Measurements from ENCODE around the gene PRKAG2. TPM values are rescaled to one million over a fixed set of nuclear protein-coding genes. Genes with fewer than 3 reads are reported as not detected.

PRKAG2 gene
- total and polyA plus RNA-seq, 2 of the 13 experiments (the other 11 are each of a cell fraction or from before 2014, with no cell fraction given) = 0.90 to 1.3 TPM

GRCh38 chr7:151754142-151754590 is 122.7 kb downstream of the PRKAG2 start (continued):
- TF ChIP-seq, protein P1, sequence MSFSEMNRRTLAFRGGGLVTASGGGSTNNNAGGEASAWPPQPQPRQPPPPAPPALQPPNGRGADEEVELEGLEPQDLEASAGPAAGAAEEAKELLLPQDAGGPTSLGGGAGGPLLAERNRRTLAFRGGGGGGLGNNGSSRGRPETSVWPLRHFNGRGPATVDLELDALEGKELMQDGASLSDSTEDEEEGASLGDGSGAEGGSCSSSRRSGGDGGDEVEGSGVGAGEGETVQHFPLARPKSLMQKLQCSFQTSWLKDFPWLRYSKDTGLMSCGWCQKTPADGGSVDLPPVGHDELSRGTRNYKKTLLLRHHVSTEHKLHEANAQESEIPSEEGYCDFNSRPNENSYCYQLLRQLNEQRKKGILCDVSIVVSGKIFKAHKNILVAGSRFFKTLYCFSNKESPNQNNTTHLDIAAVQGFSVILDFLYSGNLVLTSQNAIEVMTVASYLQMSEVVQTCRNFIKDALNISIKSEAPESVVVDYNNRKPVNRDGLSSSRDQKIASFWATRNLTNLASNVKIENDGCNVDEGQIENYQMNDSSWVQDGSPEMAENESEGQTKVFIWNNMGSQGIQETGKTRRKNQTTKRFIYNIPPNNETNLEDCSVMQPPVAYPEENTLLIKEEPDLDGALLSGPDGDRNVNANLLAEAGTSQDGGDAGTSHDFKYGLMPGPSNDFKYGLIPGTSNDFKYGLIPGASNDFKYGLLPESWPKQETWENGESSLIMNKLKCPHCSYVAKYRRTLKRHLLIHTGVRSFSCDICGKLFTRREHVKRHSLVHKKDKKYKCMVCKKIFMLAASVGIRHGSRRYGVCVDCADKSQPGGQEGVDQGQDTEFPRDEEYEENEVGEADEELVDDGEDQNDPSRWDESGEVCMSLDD (CRISPR knock-in tag; IDR thresholded peaks at IDR 0.05; ENCODE audit: borderline replicate concordance) = no peak
- TF ChIP-seq NR1H2 (CRISPR knock-in tag; IDR thresholded peaks at IDR 0.05; ENCODE audit: borderline replicate concordance, low read depth) (no peak), ZC3H13 (CRISPR knock-in tag; IDR thresholded peaks at IDR 0.05) (no peak), U2AF1 (optimal IDR thresholded peaks at IDR 0.05; ENCODE audit: low read depth, low read length) (no peak), HMGXB4 (CRISPR knock-in tag; IDR thresholded peaks at IDR 0.05; ENCODE audit: borderline replicate concordance in 1 of 2, low read depth in 1 of 2) (peak in 1 of 2 experiments; percentile 83; a peak in 2 of 4 replicates), ATM (IDR thresholded peaks at IDR 0.05; ENCODE audit: borderline replicate concordance) (no peak), TBP (CRISPR knock-in tag; IDR thresholded peaks at IDR 0.05) (no peak), NCOA2 (CRISPR knock-in tag; IDR thresholded peaks at IDR 0.05) (peak; percentile 46; the same call in 1 of the 2 replicates), GATAD2A (CRISPR knock-in tag; IDR thresholded peaks at IDR 0.05) (peak; percentile 72), ZNF207 (IDR thresholded peaks at IDR 0.05; ENCODE audit: borderline replicate concordance) (no peak), FOXA3 (CRISPR knock-in tag; IDR thresholded peaks at IDR 0.05) (peak; percentile 68; the same call in 1 of the 2 replicates), ZMYM3 (CRISPR knock-in tag; IDR thresholded peaks at IDR 0.05) (no peak), TOPORS (CRISPR knock-in tag; IDR thresholded peaks at IDR 0.05) (no peak), ZBTB21 (CRISPR knock-in tag; IDR thresholded peaks at IDR 0.05) (no peak), ZNF484 (CRISPR knock-in tag; IDR thresholded peaks at IDR 0.05; ENCODE audit: borderline replicate concordance, low read depth) (no peak), PPARG (CRISPR knock-in tag; conservative IDR thresholded peaks at IDR 0.05) (0 out of 2 replicates have a peak, but pooled peaks have one; percentile 35)
- TF ChIP-seq, protein P2, sequence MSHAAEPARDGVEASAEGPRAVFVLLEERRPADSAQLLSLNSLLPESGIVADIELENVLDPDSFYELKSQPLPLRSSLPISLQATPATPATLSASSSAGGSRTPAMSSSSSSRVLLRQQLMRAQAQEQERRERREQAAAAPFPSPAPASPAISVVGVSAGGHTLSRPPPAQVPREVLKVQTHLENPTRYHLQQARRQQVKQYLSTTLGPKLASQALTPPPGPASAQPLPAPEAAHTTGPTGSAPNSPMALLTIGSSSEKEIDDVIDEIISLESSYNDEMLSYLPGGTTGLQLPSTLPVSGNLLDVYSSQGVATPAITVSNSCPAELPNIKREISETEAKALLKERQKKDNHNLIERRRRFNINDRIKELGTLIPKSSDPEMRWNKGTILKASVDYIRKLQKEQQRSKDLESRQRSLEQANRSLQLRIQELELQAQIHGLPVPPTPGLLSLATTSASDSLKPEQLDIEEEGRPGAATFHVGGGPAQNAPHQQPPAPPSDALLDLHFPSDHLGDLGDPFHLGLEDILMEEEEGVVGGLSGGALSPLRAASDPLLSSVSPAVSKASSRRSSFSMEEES (CRISPR knock-in tag; IDR thresholded peaks at IDR 0.05) = peak; percentile 46; the same call in 1 of the 2 replicates
- TF ChIP-seq, protein P3, sequence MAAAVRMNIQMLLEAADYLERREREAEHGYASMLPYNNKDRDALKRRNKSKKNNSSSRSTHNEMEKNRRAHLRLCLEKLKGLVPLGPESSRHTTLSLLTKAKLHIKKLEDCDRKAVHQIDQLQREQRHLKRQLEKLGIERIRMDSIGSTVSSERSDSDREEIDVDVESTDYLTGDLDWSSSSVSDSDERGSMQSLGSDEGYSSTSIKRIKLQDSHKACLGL (CRISPR knock-in tag; IDR thresholded peaks at IDR 0.05) = no peak
- TF ChIP-seq, protein P4, sequence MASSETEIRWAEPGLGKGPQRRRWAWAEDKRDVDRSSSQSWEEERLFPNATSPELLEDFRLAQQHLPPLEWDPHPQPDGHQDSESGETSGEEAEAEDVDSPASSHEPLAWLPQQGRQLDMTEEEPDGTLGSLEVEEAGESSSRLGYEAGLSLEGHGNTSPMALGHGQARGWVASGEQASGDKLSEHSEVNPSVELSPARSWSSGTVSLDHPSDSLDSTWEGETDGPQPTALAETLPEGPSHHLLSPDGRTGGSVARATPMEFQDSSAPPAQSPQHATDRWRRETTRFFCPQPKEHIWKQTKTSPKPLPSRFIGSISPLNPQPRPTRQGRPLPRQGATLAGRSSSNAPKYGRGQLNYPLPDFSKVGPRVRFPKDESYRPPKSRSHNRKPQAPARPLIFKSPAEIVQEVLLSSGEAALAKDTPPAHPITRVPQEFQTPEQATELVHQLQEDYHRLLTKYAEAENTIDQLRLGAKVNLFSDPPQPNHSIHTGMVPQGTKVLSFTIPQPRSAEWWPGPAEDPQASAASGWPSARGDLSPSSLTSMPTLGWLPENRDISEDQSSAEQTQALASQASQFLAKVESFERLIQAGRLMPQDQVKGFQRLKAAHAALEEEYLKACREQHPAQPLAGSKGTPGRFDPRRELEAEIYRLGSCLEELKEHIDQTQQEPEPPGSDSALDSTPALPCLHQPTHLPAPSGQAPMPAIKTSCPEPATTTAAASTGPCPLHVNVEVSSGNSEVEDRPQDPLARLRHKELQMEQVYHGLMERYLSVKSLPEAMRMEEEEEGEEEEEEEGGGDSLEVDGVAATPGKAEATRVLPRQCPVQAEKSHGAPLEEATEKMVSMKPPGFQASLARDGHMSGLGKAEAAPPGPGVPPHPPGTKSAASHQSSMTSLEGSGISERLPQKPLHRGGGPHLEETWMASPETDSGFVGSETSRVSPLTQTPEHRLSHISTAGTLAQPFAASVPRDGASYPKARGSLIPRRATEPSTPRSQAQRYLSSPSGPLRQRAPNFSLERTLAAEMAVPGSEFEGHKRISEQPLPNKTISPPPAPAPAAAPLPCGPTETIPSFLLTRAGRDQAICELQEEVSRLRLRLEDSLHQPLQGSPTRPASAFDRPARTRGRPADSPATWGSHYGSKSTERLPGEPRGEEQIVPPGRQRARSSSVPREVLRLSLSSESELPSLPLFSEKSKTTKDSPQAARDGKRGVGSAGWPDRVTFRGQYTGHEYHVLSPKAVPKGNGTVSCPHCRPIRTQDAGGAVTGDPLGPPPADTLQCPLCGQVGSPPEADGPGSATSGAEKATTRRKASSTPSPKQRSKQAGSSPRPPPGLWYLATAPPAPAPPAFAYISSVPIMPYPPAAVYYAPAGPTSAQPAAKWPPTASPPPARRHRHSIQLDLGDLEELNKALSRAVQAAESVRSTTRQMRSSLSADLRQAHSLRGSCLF (CRISPR knock-in tag; IDR thresholded peaks at IDR 0.05; ENCODE audit: borderline replicate concordance) = no peak
